Nucleus accumbens (tissue), 56 donors: Measurements from ENCODE around the gene FANCC.

Experiments used
- DNase-seq, 56 donors: peaks; one replicate each; lab custom pipeline; 2025; lab: John Stamatoyannopoulos, UW

Gene FANCC, protein sequence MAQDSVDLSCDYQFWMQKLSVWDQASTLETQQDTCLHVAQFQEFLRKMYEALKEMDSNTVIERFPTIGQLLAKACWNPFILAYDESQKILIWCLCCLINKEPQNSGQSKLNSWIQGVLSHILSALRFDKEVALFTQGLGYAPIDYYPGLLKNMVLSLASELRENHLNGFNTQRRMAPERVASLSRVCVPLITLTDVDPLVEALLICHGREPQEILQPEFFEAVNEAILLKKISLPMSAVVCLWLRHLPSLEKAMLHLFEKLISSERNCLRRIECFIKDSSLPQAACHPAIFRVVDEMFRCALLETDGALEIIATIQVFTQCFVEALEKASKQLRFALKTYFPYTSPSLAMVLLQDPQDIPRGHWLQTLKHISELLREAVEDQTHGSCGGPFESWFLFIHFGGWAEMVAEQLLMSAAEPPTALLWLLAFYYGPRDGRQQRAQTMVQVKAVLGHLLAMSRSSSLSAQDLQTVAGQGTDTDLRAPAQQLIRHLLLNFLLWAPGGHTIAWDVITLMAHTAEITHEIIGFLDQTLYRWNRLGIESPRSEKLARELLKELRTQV

DNA sequence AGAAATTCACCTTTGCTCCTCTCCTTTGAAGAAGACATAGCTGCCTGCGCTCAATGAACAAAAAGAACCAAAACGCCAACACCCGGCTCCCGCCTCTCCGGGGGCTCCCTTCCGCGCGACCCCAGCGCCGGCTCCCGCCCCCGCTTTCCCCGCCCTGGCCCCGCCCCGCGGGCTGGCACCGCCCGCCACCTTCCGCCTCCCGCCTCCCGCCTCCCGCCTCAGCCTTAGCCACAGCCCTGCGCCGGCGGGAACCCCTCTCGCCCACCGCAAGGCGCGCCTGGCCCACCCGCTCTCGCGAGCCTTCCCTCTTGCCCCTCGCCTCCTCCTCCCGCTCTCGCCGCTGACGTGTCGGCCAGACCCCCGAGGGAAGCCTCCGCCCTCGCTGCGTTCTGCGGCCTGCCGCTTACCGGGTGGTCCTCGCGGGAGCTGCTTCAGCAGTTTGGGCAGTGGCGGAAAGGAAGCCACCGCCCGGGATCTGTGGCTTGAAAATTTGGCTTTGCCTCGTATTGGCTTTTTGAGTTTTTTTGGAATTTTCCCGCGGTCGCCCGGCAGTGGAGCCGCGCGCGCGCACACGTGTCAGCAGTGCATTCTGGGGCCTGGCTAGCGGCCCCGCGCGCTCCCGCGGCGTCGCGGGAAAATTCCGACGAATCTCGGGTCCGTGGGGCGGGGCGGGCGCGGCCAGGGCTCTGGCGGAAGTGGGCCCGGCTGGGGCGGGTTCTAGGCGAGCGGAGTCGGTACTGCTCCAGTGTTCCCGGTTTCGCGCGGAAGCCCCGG is at the start of gene FANCC:
FANCC (minus strand) TSS at position 591 of the 774 bp plus-strand sequence. CDS start 68,418 bp downstream, outside the sequence.
- DNase-seq: peak in 55 of 56 donors; percentile 37 to 94 (median 82)

DNA sequence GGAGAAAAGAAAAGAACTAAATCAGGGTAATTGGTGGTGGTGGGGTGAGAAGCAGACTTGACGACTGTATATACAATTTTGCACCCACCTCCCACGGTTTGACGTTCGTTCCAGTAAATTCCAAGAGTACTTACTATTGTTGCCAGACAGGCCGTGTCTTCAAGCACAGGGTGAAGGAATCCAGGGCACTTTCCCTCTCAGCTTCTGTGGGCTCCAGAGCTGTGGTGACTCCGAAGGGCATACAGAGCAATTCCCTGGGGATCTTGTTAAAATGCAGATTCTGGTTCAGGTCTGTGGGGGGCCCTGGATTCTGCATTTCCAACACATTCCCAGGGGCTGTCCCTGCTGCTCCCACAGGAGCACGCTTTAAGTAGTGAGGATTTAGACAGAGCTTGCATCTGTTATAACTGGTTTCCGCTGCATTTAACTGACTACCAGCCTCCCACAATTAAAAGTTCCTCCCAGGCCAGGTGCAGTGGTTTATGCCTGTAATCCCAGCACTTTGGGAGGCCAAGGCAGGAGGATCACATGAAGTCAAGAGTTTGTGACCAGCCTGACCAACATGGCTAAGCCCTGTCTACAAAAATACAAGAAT is 49.3 kb upstream of the FANCC start:
- DNase-seq: no peak

DNA sequence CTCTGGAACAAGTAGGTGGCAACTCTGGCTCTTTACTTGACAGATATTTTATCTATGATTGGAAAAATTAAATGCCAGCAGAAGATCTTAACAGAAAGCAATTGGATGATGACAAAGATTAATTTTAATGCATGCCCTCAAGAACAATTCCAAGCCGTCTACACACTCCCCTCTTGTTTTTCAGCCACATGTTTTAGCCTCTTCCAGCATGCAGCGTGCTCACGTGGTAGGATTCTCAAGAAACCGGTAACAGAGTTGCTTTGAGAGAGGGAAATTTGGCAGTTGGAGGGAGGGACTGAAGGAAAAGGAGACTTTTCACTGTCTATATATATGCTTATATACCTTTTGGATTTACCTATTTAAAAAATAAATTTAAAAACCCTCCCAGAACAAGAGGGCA is 48.3 kb upstream of the FANCC start:
- no peak for DNase-seq

DNA sequence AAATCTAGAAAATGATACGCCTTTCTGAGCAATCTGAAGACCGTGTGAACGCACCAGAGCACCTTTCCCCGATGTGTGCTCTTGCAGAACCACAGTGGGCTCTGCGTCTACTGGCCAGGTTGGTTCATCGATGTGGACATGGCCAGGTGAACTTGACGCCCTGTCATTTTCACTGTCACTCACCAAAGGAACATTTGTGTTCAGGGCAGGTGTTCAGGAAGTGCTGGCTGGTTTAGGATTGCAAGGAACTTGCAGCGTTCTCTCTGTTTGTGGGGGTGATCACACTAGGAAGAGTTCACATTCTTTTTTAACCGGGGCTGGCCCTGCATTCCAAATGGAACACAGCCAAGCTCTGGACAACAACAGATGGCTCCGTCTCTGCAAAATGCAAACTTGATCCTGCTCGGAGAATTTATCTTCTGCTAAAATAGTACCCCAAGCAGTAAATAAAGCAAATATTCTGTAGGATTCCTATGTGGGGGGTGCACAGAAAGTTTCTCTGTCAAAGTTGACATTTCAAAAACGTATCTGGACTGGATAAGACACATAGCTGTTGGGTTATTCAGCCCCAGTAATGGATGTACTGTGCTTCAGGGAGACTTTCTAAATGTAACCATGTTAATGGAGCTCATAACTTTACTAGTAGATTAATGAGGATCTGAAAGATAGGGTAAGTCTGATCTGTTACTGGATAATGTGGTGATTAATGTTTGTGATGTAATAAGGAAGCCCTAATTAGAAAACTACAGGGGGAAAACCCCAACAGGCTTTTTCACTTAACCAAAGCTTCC is 45.7 kb upstream of the FANCC start:
- DNase-seq: no peak

DNA sequence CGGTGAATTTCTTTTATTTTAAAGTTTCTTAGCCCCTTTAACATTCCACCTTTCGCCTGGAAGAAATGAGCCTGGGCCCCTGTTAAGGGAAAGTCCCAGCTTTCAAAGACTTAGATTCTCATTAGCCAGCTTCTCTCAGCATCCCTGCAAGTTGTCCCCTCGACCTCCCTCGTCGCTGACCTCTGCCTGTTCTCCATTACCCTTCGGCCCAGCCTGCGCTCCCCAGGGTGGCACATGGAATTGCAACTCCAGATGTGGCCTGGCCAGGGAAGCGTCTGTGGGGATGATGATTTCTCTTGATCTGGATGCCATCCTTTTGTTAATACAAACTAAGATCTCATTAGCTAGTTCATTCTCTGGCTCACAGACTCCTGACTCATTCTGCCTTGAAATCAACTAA is 43.4 kb upstream of the FANCC start:
- no peak for DNase-seq

DNA sequence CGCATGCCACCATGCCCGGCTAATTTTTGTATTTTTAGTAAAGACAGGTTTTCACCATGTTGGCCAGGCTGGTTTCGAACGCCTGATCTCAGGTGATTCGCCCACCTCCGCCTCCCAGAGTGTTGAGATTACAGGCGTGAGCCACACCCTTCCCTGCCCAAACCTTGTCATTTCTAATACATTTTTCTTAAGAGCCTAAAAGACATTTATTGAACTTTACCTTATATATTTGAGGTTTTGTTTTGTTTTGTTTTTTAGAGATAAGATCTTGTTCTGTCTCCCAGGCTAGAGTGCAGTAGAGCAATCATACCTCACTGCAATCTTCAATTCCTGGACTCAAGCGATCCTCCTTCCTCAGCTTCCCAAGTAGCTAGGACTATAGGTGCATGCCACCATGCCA is 39.8 kb upstream of the FANCC start:
- no peak for DNase-seq

DNA sequence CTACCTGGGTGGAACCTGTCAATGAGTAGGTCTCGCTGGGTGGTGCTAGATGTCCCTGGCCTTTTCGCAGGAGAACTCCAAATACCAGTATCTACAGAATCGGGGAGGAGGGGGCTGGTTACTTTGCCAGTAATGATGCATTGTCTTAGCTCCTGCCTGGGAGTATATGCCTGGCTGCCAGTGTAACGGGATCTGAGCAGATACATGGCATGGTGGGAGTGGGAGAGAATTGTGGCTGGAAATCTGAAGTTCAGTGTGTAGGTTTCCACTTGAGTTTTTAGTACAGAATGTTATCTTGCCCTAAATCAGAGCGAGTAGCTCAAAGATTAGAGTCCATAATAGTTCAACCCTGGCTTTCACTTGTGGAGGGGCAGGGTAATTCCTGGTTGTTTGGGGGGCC is 38.0 kb upstream of the FANCC start:
- DNase-seq: no peak

DNA sequence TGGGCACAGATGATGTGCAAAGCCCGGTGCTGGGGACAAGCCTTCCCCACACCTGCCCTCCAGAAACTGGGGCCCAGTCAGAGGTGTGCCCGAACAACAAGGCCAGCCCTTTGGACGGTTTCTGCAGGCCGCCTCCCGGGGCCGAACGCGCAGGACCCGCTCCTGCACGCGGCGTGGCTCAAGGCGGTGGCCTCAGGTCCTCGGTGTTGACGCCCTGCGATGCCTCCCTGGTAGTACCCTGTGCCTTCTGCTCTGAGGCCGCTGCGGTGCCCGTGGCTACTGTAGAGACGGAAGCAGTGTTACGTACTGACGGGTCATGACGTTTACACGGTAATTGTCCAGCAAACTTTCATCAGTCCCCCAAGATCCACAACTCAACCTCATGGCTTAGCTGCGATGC is 33.5 kb upstream of the FANCC start:
- DNase-seq: no peak

DNA sequence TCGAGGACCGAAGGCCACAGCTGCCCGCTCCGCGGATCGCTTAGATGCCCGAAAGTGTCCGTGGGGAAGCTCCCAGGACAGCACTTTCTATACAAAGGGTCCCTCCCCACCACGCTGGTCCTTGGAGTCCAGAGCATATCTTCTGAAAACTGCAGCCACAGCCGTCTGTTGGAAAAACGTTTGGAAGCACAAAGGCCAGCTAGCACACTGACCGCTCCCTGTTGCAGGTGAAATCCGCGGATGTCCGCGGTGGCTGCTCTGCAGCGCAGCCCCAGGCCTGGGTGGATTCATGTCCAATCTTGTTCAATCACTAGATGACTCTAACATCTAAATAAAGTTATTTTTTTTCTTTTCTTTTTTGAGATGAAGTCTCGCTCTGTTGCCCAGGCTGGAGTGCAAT is 32.8 kb upstream of the FANCC start:
- DNase-seq: no peak

DNA sequence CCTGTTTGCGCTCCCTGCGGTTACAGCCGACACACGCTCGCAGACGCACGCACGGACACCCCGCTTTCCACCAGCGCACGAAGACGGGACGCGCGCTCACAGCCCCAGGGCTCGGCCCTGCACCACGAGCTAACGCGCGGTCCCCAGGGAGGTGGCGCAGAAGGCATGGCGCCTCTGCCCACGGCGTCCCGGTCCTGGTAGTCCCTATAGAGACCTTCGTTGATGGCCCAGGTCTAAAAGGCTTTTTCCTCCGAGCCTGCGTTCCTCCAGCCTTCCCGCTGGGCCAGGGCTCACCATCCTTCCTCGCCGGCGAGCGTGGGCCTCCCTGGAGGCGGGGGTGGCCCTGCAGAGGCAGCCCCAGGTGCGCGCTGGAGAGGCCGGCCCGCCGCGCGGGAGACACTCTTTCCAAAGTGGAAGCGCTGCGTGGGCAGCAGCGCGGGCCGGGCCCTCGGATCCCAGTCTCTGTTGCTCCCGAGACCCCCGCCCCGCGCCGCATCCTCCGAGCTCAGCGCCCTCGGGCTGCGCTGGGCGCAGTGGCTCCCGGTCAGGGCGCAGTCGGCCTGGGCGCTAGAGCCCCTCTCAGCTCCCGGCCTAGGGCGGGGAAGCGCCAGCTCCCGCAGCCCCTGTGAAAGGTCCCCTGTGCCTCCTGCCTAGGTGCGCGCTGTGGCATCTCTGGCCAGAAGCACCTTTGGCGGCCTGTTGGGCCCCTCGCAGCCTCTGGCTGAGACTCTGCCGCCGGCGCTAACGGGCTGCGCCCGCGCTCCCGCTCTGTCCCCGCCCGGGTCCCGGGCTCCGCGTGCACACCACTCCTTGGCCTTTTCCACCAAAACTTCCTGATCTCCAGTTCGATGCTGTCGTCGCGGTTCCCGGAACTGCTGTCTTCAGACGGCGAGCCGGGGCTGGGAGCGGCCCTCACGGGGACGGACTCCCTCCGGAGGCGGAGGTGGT is 31.9 kb upstream of the FANCC start:
- DNase-seq: no peak

DNA sequence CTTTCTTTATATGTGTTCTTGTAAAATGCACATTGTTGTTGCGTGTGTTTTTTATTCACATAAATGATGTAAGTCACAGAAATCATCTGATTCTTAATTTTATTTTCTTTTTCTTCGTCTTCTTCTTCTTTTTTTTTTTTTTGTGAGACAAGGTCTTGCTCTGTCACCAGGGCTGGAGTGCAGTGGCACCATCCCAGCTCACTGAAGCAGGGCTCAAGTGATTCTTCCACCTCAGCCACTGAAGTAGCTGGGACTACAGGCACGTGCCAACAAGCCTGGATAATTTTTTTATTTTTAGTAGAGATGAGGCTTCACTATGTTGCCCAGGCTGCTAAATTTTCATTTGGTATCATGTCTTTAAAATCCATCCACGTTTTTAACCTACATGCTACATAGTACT is 28.5 kb upstream of the FANCC start:
- DNase-seq: no peak

DNA sequence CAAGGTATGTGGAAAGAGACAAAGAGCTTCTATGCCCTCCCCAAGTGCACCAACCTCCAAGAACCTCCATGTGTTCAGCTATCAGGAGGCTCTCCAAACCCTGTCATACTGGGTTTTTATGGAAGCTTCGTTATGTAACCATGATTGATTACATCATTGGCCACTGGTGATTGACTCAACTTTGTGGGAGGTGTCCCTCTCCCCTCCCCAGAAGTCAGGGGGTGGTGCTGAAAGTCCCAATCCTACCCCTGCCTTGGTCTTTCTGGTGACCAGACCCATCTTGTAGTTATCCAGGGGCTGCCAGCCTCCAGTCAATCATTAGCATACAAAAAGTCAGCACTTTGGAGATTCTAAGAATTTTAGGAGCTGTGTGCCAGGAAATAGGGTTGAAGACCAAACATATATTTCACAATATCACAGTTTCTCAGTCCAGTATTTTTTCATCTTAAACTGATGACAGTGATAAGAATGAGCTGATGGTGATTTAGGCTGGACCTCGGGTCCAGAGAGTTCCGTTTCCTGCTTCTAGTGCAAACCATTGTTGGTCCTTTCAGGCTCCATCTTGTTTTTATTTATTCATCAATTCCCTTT is 27.3 kb upstream of the FANCC start:
- no peak for DNase-seq

DNA sequence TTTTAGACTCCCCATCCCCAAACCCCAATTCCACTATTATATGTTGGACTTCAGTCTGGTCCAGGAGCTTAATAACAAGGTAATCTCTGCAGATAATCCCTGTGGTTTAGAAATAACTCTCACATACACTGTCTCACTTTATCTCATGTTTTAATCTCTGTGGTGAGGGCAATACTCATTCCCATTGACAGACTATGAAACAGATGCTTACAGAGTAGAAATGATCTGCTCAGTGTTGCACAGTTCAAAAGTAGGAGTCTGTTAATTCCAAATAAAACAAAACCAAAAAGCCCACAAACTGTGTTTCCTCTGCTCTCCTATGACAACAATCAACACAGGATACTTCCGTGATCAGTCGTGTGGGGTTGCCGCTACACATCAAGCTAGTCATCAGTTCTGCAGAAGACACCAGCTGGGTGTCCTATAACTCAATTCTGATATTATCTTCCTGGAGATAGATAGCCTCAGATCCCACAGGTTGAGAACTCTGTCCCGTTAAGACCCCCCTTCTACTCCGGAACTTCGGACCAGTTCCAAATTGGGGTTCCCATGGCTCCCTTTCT is 26.3 kb upstream of the FANCC start:
- no peak for DNase-seq

DNA sequence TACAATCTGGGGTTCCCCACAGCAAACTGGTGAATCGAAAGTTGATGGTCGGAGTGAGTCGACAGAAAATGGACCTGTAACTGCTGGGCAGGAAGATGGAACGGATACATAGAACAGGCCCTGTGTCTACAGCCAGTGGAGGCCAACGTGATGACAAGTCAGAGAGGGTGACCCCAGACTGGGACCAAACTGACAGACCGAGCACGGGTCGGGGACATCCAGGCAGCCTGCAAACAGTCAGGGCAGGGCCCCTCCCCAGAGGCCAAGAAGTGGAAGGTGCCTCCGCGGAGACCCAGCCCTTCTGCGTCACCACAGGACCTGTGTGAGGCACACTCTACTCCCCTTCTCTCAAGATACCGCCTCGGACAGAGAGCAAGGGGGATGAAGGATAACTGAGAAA is 25.1 kb upstream of the FANCC start:
- no peak for DNase-seq

DNA sequence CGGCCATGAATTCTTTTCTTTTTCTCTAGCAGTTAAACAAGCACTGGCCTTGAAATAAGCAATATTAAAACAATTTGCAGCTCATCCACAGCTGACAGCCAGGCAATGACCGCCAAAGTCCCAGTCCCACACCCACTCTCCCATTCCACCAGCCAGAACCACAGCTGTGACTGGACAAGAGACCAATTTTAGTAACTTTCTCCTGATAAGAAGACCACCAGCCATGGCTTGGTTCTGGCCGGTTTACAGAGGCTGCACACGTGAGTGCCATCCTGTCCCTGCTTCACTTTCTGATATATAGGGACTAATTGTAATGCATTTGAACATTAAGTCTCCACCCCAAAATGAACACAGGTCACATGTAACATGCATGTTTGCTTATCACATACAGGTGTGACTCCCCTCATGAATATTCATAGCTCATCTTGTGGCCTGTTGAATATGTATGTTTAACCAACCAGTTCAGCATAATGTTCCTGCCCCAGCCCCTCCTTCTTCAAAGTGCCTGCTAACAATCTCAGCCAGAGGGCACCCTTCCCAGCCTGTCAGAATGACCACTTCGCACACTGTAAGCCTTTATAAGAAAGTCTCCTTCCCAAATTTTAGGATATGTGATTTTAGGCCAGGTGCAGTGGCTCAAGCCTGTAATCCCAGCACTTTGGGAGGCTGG is 23.9 kb upstream of the FANCC start:
- peak in 4 of 56 donors; percentile 0 to 19 (median 1) for DNase-seq

DNA sequence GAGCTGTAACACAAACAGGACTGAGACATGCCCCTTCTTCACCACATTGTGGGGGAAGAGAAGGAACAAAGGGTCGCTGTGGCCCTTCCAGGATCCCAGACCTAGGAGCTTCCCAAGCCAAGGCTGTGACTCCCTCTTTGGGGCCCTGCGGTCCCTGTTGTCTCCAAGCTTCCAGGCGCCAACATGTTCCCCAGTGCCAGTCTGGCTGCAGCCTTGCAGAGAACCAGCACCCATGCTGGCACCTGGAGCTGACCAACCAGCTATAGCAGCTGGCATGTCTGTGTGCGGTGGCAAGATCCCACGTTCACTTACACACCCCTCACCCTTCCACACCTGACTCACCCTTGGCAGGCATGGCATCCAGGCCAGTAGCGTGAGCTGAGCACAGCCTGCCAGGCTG is 20.7 kb upstream of the FANCC start:
- DNase-seq: no peak

DNA sequence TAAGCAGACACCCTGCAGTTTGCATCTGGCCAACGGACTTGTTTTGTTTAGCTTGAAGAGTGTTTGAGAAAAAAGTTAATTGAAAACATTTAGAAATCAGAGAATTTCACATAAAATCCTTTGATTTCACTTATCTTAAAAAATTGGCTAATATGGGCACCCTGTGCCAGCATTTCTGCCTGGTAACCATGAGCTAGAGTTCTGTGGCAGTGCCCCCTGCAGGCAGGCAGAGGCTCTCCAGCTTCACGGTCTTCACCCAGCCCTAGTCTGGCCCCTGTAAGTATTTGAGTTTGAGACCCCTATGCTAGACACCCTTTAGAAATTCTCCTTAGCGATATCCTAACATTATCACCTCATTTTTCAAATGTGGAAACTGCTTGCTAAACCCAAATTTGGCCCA is 18.8 kb upstream of the FANCC start:
- DNase-seq: no peak

DNA sequence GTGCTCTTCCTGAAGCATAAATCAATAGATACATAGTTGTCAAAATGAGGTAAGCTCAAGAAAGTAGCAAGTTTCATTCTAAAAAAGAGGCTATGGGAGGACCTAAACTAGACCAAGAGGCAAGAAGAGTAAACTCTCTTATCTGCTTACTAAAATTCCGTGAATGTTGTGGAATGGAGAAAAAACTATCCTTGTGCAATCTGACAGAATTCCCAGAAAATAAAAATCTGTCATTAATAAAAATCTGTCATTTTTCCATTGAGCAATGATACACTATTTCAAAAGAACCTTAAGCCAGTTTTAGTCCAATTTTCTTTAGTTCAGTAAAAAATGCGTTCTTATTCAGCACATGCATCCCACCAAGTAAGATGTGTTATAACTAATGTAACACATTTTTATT is 15.9 kb upstream of the FANCC start:
- DNase-seq: no peak
